NCI-H1105 (cell line): Measurements from ENCODE around the gene CADPS.
"Not testable (repeated sequence)": the region's sequence is repeated elsewhere in the genome, so short reads cannot be mapped to it uniquely, and the experiment has no call there.

Experiments used
- DNase-seq: peaks from one replicate; lab custom pipeline; 2025; lab: John Stamatoyannopoulos, UW

CADPS gene

GRCh38 chr3:62592408-62592807 is 282.8 kb downstream of the CADPS start:
- DNase-seq, result no peak

- no peak for DNase-seq
These were observed 286.1 kb downstream of the CADPS start for GRCh38 chr3:62589078-62589477.

GRCh38 chr3:62587579-62588031 is 287.6 kb downstream of the CADPS start:
- no peak for DNase-seq

DNA sequence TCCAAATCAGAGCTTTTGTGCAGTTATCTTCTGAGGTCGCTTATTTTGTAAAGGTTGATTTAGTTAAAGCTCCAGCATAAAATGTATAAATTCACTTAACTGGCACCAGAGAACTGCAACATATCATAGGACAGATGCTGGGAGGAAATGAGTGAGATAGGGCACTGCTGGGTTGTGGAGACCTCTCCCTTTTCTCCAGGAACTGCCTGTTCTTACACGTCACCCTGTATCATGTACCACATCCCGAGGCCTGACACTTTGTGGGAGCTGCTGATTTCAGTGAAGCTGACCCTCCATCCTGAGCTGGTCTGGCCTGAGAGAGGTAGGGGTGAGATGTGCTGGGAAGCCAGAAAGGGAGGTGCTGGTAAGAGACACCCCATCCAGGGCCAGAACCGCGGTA is 288.0 kb downstream of the CADPS start:
- no peak for DNase-seq

DNA sequence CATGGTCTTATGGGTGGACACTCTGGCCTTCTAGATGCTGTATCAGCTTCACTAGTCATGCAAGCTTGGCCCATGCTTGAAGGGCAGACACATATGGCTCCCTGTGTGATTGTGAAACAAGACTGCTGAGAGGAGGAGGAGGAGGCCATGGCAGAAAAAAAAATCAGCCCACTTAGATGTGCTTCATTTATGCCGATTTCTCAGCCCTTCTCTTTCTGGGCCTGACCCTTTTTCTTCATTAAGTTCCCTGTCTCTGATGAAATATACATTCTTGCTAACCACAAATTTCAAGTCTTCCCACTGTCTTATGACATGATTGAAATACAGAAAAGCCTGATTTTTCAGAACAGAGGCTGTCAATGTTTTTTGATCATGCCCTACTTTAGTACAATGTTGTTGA is 288.9 kb downstream of the CADPS start:
- no peak for DNase-seq

GRCh38 chr3:62585861-62586260 is 289.4 kb downstream of the CADPS start:
- DNase-seq, result no peak

GRCh38 chr3:62584636-62585035 is 290.6 kb downstream of the CADPS start:
- DNase-seq, result no peak

DNA sequence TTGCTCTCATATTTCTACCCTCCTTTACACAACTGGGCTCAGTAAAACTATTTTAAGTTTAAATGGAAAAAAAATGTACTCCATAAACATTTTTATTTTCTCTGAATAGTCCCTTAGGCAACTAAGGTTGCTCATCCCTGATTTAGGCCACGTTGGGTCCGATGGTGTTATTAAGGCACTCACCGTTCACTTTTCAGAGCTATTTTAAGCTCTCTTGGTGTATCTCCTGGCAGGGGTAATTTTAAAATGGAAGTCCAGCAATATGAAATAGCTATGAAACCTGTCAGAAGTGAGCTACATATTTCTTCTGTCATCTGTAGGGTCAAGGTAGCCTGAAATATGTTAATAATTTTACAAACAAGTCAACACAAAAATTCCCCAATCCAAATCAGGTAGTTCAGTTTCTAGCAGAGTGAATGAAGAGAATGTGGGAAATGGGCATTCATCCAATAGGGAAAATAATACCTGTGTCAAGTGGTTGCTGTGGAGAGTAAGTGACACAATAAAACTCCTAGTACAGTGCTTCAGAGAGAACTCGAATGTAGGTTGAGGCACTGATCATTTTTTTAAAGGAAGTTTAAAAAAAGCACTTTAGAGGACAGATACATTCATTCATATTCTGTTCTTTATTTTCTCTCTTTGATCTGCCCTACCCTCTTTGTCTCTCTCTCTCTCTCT is 292.6 kb downstream of the CADPS start:
- DNase-seq, result no peak

DNA sequence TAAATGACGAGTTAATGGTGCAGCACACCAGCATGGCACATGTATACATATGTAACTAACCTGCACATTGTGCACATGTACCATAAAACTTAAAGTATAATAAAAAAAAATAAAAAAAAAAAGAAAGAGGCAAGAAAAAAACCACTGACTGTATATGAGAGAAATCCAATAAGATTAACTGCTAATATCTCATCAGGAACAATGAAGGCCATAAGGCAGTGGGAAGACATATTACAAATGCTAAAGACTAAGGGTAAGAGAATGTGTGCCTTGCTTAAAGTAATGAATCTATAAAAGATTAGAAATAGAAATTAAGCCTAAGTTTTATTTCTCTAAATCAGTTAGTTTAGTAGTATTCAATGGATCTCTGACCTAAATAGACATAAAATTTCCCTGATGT is 294.7 kb downstream of the CADPS start:
- DNase-seq, result not testable (repeated sequence)

- no peak for DNase-seq
These were observed 298.1 kb downstream of the CADPS start for GRCh38 chr3:62577153-62577552.

GRCh38 chr3:62574266-62574898 is 300.8 kb downstream of the CADPS start:
- DNase-seq, result no peak

- no peak for DNase-seq
These were observed 303.3 kb downstream of the CADPS start for GRCh38 chr3:62571916-62572315.

- DNase-seq, result no peak
These were observed 304.3 kb downstream of the CADPS start for GRCh38 chr3:62570888-62571287.

GRCh38 chr3:62569609-62570008 is 305.6 kb downstream of the CADPS start:
- no peak for DNase-seq

GRCh38 chr3:62567097-62568021 is 307.9 kb downstream of the CADPS start:
- DNase-seq, result no peak

GRCh38 chr3:62566022-62566557 is 309.1 kb downstream of the CADPS start:
- DNase-seq, result no peak

DNA sequence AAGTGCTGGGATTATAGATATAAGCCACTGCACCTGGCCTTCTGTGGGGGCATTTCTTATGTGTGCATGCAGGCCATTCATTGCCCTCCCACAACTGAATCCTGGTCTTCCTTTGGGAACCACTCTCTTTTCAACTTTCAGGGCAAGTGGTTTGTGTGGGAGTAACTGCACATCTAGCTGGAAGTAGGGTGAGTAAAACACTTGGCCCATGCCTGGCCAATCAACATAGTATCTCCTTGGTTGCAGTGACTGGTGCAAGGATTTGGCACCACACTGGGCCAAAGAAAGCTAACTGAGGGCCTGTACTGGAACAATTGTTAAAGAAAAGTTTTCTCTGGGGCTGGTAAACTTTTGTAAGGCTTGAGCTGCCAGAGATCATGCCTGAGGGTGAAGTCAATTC is 312.6 kb downstream of the CADPS start:
- no peak for DNase-seq

- no peak for DNase-seq
These were observed 313.2 kb downstream of the CADPS start for GRCh38 chr3:62562017-62562416.

DNA sequence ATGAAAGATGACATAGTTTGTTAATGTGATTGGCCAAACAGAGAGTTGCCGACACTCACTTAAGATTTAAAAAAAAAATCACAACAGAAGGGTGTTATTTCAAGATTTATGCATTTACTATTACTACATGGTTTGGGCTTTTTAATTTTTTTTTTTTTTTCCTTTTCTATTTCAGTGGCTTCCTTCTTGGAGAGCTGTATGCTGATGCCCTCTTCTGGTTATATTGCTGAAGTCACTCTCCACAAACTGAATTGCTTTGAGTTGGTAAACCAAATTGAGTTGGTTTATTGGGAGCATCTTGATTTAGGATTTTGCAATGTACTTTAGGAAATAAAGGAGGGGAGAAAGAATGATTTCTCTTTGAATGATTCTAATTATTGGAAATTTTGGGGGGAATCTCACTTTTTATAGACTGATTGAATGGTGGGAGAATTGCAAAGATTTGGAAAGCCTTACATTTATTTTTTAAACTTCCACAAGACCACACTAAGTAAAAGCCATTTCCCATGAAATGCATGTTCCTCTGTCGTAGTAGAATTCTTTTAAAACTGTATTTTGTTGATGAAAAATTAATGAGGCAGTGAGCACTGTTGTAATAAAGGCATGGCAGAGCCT is 315.3 kb downstream of the CADPS start:
- no peak for DNase-seq

DNA sequence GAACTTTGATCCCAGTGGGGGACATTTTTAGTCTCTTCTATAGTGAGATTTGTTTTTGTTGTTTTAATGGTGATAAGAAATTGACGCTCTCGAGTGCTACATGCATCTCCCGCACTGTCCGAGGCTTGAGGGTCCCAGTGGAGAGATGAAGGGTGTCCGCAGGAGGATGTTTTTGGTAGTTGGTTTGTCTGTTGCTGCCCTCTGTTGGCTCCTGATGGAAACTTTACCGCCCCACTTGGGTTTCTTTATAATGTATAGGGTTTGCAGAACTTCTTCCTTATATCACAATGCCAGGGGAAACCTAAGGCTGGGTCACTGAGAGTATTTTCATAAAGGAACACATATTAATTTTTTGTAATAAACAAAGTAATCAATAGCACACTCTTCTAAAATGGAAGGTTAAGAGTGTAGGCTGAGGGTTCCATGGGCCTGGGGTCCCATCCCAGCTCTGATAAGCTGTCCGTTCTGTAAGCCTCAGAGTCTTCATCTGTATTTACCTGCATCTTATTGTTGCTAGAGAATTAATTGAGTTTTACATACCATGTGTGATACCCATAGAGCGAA is 316.6 kb downstream of the CADPS start:
- no peak for DNase-seq

- DNase-seq, result no peak
These were observed 317.2 kb downstream of the CADPS start for GRCh38 chr3:62557983-62558382.

DNA sequence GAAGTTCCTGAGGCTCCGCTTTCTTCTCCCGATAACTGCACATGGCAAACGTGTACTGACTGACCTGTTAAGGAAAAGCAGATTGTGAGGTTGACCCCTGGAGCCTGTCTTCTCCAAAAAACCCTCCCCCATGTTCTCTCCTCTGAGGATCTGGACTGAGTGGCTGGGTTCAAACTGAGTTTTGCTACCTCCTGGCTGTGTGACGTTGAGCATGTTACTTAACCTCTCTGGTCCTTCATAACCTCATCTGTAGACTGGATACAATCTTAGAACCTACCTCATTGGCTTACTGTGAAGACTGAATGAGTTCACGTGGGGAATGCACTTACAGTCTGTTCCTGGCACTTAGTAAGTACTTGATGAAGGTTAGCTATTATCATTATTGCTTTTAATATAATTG is 317.8 kb downstream of the CADPS start:
- no peak for DNase-seq
